ENCODE measurements around the gene CFD.
"Not testable (repeated sequence)": the region's sequence is repeated elsewhere in the genome, so short reads cannot be mapped to it uniquely, and the experiment has no call there.

The CFD gene

GRCh38 chr19:858868-859843 lies at the start of gene CFD:
TSS of gene CFD (plus strand) at chr19:859664. CDS start at chr19:859690, 26 bp downstream.
- DNase-seq = no peak

DNA sequence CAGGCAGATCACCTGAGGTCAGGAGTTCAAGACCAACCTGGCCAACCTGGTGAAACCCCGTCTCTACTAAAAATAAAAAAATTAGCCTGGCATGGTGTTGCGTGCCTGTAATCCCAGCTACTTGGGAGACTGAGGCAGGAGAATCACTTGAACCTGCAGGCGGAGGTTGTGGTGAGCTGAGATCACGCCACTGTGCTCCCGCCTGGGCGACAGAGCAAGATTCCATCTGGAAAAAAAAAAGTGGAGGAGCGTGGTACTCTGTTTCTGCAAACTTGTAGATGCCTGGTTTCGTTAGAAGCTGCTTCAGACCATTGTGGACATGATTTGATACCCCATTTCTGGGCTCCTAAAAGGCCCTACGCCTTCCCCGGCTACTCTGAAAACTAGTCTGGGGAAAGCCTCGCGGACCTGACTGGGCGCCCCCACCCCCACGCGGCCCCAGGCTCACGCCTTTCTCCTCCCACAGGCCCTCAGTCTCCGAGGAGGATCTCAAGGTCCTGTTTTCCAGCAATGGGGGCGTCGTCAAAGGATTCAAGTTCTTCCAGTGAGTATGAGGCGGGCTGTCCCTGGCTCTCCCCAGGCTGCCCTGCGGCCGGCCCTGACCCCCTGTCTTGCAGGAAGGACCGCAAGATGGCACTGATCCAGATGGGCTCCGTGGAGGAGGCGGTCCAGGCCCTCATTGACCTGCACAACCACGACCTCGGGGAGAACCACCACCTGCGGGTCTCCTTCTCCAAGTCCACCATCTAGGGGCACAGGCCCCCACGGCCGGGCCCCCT lies 49.2 kb upstream of the CFD start:
- DNase-seq = no peak

- DNase-seq = no peak
Measured at GRCh38 chr19:810883-811489, 48.5 kb upstream of the CFD start.

DNA sequence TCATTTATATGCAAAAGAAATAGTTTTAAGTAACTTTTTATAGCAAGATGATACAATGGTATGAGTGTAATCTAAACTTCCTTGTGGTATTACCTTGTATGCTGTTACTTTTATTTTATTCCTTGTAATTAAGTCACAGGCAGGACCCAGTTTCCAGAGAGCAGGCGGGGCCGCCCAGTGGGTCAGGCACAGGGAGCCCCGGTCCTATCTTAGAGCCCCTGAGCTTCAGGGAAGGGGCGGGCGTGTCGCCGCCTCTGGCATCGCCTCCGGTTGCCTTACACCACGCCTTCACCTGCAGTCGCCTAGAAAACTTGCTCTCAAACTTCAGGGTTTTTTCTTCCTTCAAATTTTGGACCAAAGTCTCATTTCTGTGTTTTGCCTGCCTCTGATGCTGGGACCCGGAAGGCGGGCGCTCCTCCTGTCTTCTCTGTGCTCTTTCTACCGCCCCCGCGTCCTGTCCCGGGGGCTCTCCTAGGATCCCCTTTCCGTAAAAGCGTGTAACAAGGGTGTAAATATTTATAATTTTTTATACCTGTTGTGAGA lies 47.9 kb upstream of the CFD start:
- no peak for DNase-seq

DNA sequence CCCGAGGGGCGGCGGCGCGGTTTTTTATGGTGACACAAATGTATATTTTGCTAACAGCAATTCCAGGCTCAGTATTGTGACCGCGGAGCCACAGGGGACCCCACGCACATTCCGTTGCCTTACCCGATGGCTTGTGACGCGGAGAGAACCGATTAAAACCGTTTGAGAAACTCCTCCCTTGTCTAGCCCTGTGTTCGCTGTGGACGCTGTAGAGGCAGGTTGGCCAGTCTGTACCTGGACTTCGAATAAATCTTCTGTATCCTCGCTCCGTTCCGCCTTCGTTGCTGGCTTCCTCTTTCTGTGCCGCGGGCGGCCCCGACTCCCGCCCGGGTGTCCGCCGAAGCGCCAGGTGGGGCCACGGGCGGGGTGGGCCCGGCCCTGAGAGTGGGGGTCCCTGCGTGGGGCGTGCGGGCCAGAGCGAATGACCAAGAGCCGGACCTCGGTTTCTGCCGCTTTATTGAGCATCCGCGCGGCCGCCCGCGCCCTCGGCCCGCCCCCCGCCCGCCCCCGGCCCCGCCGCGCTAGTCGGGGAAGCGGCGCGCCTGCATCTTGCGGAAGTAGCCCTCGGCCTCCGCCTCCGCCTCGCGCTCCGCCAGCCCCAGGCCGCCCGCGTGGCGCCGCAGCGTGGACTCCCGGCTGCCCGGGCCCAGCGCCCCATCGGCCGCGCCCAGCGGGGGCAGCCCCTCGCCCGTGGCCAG lies 47.3 kb upstream of the CFD start:
- DNase-seq = no peak

GRCh38 chr19:812747-813218 lies 46.7 kb upstream of the CFD start:
- no peak for DNase-seq

GRCh38 chr19:813219-814151 lies 46.0 kb upstream of the CFD start:
- DNase-seq = no peak

DNA sequence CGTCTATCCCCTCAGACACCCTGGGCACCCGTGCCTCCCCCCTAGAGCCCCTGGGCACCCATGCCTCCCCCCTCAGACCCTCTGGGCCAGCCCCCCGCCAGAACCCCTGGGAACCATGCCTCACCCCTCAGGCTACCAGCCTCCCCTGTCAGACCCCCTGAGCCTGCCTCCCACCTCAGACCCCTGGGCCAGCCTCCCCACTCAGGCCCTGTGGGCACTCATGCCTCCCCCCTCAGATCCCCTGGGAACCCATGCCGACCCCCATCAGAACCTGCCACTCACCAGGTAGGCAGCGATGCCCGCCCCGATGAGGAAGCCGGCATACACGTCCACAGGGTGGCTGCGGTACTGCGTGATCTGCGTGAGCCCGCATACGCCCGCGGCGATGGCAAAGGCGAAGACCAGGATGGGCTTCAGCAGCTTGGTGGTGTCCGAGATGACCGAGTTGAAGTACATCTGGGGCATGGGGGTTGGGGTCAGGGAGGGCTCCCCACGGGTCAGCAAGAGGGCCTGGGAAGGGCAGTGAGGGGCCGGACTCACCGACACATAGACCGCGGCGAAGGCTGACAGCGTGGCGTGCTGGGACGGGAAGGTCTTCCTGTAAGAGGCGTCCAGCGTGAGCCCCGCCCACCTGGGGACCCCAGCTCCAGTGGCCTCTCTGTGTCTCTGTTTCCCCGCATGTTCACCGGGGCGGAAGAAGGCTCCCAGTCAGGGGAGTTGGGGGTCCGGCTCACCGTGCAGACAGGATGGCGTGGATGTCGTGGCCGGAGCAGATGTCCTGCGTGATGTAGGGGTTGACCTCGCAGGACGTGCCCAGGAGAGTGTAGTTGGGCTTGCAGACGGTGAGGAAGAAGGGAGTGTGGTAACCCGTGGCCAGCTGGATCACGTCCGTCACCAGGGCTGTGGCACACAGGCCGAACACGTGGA lies 45.0 kb upstream of the CFD start:
- DNase-seq = no peak

GRCh38 chr19:815079-815774 lies 44.2 kb upstream of the CFD start:
- DNase-seq = no peak

DNA sequence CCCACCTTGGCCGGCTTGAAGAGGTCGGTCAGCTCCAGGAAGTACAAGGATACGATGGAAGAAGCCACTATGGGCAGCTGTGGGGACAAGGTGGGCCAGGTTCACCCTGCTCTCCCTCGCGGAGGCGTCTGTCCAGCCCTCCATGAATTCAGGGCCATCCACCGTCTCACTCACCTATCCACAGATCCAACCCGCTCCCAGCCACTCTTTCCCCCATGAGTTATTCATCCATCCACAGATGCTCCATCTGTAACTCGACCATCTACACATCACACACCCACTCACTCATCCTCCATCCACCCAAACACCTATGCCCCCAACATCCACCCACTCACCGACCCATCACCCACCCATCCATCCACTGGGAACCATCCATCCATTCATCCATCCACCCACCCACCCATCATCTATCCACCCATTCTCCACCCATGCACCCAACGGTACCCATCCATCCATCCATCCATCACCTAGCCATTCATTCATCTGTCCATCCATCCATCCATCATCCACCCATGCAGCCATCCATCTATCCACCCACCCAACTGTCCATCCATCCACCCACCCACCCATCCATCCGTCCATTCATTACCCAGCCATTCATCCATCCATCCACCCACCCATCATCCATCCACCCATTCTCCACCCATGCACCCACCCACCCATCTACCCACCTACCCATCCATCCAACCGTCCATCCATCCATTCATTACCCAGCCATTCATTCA lies 43.5 kb upstream of the CFD start:
- DNase-seq = no peak

- no peak for DNase-seq
Measured at GRCh38 chr19:816500-816857, 43.0 kb upstream of the CFD start.

- DNase-seq = not testable (repeated sequence)
Measured at GRCh38 chr19:820212-820611, 39.3 kb upstream of the CFD start.

GRCh38 chr19:821231-821824 lies 38.1 kb upstream of the CFD start:
- DNase-seq = no peak

DNA sequence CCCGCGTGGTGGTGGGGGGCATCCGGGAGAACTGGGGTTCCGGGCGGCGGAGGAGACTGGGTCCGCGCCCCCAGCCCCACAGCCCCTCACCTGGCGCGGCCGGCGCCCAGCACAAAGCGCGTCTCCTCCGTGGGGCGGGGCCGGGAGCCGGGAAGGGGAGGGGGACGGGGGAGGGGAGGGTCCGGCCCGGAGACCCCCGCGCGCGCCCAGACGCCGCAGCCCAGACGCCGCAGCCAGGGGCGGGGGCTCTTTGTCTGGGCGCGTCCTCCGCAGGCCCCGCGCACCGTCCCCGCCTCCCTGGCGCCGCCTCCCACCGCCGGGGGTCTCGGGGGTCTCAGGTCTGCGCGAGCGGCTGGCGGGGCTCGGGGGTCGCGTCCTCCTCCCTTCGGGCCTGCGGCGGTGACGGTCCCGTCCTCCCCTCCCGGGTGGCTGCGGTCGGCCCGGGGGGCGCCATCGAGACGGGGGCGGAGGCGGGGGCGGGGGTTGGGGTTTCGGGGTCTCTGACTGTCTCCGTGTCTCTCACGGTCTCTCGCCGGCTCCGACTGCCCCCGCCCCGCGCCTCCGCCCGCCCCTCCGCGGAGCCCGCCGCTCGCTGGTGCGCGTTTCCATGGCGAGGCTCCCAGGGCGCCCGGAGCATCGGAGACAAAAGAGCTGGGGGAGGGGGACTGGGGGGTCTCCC lies 37.5 kb upstream of the CFD start, which contains the start of gene PLPPR3:
TSS of gene PLPPR3 (minus strand) at position 131 of the 679 bp plus-strand sequence. CDS start 396 bp downstream, outside the sequence.
- DNase-seq = no peak

GRCh38 chr19:823565-824121 lies 35.8 kb upstream of the CFD start:
- no peak for DNase-seq

DNA sequence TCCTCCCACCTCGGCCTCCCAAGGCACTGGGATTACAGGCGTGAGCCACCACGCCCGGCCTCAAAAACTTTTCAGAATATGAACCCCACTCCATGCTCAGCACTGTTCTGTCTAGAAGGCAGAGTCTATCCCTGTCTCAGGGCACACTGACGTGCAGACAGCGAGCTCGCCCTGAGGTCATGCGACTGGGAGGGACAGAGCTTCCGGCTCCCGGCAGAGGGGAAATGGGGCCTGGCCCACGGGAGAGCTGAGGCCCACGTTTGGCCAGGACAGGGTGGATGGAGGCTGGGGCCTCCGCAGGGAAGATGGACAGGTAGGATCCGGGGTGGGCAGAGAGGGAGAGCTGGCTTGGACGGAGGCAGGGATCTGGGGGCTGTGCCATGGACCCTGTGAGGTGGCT lies 34.6 kb upstream of the CFD start:
- no peak for DNase-seq

All from activated naive CD4-positive, alpha-beta T cell (primary cell).